Measurements from ENCODE around the gene ANXA3.

The ANXA3 gene

DNA sequence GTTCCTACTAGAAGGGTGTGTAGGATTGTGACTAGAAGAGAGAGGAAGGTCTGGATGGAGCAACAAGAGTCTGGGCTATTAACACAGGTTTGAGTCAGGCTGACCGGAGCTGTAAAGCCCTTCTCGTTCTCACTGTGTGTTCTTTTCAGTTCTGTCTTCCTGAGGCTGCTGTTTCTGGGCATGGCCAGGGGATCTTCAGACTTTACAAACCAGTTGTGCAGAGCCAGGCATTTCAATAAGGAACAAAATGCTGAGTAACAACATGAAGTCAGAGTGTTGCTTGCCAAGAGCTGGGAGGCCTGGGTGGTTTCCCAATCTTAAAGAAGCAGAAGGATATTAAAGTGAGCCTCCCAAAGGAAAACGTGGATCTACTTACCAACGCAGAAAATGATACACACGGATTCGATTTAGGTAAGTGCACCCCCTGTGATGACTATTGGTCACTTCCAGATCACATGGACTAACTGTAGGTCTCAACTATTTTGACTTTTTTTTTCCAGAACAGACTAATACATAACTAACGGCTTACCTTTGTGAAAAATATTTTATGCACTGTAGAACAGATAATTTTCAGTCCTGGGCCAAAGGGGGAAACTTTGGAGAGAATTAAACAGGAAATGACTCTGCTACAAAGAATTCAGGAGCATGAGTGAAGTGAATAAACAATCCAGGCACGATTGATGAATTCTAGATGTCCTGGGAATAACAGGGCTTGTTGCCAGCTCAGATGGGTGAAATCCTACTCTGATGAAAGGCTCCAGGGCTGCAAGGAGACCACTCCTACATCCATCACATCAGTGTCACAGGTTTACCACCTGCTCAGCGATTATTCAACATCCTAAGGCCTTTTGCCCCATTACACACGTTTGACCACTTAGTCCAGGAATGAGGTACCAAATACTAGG is 94.5 kb downstream of the ANXA3 start:
- DNase-seq: no peak

DNA sequence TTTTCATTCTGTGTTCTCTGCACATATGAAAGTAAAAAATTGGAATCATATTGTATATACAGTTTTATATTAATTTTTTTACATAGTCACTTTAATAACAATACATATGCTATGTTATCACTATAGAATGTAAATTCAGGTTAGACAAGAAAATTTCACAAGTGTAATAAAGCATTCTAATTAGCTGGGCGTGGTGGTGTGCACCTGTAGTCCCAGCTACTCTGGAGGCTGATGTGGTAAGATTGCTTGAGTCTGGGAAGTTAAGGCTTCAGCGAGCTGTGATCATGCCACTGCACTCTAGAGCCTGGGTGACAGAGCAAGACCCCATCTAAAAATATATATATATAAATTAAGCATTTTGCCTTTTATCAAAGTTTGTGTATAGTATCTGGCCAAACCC is 95.7 kb downstream of the ANXA3 start:
- DNase-seq: no peak

DNA sequence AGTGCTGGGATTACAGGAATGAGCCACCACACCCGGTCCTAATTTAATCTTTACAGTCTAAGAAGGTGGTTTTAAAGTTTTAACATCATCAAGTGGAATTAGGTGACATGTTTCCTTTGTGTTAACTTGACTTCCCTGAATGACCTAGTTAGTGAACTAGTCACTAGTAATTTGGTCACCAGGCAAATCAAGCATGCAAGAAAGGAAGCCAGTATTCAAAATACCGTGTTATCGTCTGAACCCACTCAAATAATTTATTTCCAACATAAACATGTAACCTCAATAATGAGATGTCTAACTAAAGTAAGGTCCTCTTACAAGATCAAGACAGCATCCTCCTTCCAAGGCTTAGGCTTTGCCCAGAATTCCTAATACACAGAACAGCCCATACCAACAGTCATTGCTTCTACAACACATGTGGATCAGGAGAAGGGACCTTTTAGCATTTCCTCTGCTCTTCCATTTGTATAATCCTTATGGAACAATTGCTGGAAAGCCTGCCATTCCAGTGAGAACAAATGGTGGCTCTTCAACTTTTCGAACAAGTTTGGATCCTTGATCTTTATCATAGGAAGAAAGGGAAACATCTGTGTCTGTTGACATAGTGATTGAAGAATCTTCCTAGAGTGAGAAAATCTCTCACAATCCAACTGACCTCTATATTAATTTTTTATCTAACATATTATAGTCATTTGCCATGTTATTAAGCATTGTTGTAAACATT is 97.2 kb downstream of the ANXA3 start:
- DNase-seq: no peak

GRCh38 chr4:78650106-78651024 is 98.8 kb downstream of the ANXA3 start:
- no peak for DNase-seq

- no peak for DNase-seq
These were observed 99.8 kb downstream of the ANXA3 start for GRCh38 chr4:78651250-78651860.

DNA sequence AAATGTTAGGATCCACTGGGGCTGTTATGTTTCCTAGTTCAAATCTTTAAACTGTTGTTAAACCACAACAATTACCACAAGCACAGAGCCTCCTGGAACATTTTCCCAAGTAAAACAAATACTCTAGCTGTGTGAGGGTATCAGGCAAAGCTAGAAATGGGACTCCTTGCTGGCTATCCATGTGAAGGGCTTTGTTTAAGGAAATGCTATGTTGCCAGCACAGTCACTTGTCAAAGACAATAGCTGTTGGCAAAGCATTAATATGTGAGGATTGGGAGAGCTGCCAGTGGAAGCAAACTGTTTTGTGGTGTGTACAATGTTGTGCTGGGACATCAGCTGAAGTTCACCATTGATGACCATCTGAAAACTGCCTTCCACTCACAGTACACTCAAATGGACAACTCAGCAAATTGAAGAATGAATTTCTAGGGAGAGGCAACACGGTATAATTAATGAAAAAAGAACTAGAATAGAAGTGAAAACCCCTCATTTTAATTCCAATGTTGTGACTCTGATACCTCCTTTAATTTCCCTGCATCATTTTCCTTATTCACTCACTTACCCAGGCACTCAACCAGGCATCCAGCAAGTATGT is 100.8 kb downstream of the ANXA3 start:
- no peak for DNase-seq

DNA sequence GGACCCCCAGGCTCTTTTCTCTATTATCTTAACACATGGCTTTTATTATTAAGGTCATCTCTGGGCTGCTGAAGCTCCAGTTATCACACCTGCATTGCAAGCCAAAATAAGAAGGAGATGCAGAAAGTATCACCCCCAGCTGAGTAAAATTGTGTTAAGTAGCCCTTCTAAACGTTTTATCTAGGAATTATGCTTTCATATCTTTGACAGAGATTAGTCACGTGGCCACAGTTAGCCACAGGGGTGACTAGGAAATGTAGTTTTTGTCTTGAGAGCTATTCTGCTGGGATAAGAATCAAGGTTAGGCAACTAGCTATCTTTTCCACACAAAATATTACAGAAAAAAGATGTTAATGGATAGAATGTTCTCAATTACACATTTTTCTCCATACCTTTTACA is 102.1 kb downstream of the ANXA3 start:
- no peak for DNase-seq

DNA sequence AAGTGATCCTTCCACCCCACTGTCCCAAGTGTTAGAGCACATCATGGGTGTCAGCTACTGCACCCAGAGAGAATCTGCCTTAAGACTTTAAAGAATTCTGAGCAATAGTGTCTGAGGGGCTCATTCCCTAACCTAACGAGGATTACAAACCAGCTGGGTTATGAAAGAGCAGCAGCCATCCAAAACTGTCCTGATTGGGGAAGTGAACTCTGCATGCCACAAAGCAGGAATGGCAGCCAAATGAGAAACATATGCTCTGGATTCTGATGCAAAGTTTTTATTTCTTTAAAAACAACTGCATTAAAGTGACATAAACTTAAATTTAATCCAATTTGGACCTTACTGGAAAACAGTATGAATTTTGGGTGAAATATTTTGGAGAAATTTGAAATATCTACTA is 103.2 kb downstream of the ANXA3 start:
- DNase-seq: no peak

- DNase-seq: no peak
These were observed 105.4 kb downstream of the ANXA3 start for GRCh38 chr4:78656968-78657445.

GRCh38 chr4:78659264-78659663 is 107.7 kb downstream of the ANXA3 start:
- no peak for DNase-seq

- DNase-seq: no peak
These were observed 108.1 kb downstream of the ANXA3 start for GRCh38 chr4:78659665-78660064.

Measured in NK-92 treated with Interleukin-12 subunit alpha and Interleukin-12 subunit beta, amount 100 ng/mL, for 24 hours (cell line).